K562 (cell line): ENCODE measurements around the gene TOR1B.

Experiments
- CHD1 ChIP-seq: fragments of 200-600 bp; sonication (generic); IDR thresholded peaks from one replicate; pipeline ENCODE4 v1.6.1; 2012; ENCODE audit warnings: mild to moderate bottlenecking, moderate library complexity, low read length, inconsistent platforms
- EP300 ChIP-seq: IDR thresholded peaks from 2 replicates; pipeline ENCODE4 v1.6.1; 2012; ENCODE audit warnings: low read length, improper control_type of control experiment
- GTF2F1 ChIP-seq: IDR thresholded peaks from 2 replicates; pipeline ENCODE4 v1.6.1; 2011; ENCODE audit warnings: low read depth, low read length, improper control_type of control experiment
- MIER1 ChIP-seq: fragments of 450-650 bp; IDR thresholded peaks from 2 replicates; pipeline ENCODE4 v1.6.1; 2016; ENCODE audit warnings: antibody characterized with exemption, mild to moderate bottlenecking, low read depth
- PHF20 ChIP-seq: fragments of 450-650 bp; IDR thresholded peaks from 2 replicates; pipeline ENCODE4 v1.6.1; 2018; ENCODE audit not compliant: partially characterized antibody
- POLR2A ChIP-seq: fragments of 450-650 bp; conservative IDR thresholded peaks from 2 replicates; pipeline ENCODE4 v1.6.1; 2016
- SMAD3 ChIP-seq: fragments of 450-650 bp; formaldehyde crosslinking; conservative IDR thresholded peaks from 2 replicates; pipeline ENCODE4 v1.4.0; 2020; ENCODE audit warnings: mild to moderate bottlenecking
- TF ChIP-seq, protein P1 (sequence below): sonication (generic); formaldehyde crosslinking; IDR thresholded peaks from 2 replicates; pipeline ENCODE4 v1.8.0; 2022; ENCODE audit warnings: mild to moderate bottlenecking, low read depth, missing genetic modification reagents
- TF ChIP-seq, protein P2 (sequence below): fragments of 450-650 bp; IDR thresholded peaks from 2 replicates; pipeline ENCODE4 v1.6.1; 2016; ENCODE audit warnings: antibody characterized with exemption
- TF ChIP-seq, protein P3 (sequence below), 3 experiments: IDR thresholded peaks in 2 of 3; conservative IDR thresholded peaks in 1 of 3; 2 replicates each; pipeline ENCODE4 v1.5.1; 2011 to 2012; ENCODE audit warnings: low read length in 3 of 3, mild to moderate bottlenecking in 3 of 3, control low read depth in 2 of 3, improper control_type of control experiment in 1 of 3, inconsistent platforms in 1 of 3, low read depth in 1 of 3, mixed read lengths in 1 of 3, moderate library complexity in 1 of 3; ENCODE audit not compliant: insufficient read depth in 2 of 3
- TF ChIP-seq, protein P4 (sequence below), 2 experiments: IDR thresholded peaks; 2 replicates each; pipeline ENCODE4 v1.6.1; 2012; ENCODE audit warnings: improper control_type of control experiment in 2 of 2, low read depth in 2 of 2, low read length in 2 of 2, borderline replicate concordance in 1 of 2

DNA sequence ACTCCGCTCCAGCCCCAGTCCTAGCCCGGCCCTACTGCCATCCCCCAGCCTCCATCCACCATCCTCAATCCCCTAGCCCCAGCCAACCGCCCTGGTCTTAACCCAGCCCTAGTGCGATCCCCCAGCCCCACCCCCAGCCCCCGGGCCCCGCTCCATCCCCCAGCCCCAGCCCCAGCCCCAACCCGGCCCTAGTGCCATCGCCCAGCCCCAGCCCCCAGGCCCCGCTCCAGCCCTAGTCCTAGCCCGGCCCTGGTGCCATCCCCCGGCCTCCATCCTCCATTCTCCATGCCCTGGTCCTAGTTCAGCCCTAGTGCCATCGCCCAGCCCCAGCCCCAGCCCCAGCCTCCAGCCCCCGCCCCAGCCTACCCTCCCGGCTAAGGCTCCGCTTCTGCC is 20.6 kb downstream of the TOR1B start:
- no peak for TF ChIP-seq MIER1
- TF ChIP-seq SMAD3 (CRISPR knock-in tag): no peak
- TF ChIP-seq, protein P1, sequence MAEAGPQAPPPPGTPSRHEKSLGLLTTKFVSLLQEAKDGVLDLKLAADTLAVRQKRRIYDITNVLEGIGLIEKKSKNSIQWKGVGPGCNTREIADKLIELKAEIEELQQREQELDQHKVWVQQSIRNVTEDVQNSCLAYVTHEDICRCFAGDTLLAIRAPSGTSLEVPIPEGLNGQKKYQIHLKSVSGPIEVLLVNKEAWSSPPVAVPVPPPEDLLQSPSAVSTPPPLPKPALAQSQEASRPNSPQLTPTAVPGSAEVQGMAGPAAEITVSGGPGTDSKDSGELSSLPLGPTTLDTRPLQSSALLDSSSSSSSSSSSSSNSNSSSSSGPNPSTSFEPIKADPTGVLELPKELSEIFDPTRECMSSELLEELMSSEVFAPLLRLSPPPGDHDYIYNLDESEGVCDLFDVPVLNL (CRISPR knock-in tag): no peak
- TF ChIP-seq POLR2A: no peak
- TF ChIP-seq, protein P2, sequence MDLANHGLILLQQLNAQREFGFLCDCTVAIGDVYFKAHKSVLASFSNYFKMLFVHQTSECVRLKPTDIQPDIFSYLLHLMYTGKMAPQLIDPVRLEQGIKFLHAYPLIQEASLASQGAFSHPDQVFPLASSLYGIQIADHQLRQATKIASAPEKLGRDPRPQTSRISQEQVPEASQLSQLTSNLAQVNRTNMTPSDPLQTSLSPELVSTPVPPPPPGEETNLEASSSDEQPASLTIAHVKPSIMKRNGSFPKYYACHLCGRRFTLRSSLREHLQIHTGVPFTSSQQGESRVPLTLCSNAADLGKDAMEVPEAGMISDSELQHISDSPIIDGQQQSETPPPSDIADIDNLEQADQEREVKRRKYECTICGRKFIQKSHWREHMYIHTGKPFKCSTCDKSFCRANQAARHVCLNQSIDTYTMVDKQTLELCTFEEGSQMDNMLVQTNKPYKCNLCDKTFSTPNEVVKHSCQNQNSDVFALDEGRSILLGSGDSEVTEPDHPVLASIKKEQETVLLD: no peak
- TF ChIP-seq, protein P3, sequence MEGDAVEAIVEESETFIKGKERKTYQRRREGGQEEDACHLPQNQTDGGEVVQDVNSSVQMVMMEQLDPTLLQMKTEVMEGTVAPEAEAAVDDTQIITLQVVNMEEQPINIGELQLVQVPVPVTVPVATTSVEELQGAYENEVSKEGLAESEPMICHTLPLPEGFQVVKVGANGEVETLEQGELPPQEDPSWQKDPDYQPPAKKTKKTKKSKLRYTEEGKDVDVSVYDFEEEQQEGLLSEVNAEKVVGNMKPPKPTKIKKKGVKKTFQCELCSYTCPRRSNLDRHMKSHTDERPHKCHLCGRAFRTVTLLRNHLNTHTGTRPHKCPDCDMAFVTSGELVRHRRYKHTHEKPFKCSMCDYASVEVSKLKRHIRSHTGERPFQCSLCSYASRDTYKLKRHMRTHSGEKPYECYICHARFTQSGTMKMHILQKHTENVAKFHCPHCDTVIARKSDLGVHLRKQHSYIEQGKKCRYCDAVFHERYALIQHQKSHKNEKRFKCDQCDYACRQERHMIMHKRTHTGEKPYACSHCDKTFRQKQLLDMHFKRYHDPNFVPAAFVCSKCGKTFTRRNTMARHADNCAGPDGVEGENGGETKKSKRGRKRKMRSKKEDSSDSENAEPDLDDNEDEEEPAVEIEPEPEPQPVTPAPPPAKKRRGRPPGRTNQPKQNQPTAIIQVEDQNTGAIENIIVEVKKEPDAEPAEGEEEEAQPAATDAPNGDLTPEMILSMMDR (IDR thresholded peaks at IDR 0.05 in 2 of 3, conservative IDR thresholded peaks at IDR 0.05 in 1 of 3; ENCODE audit: insufficient read depth in 2 of 3, low read depth in 1 of 3, low read length in 3 of 3): no peak
- TF ChIP-seq, protein P4, sequence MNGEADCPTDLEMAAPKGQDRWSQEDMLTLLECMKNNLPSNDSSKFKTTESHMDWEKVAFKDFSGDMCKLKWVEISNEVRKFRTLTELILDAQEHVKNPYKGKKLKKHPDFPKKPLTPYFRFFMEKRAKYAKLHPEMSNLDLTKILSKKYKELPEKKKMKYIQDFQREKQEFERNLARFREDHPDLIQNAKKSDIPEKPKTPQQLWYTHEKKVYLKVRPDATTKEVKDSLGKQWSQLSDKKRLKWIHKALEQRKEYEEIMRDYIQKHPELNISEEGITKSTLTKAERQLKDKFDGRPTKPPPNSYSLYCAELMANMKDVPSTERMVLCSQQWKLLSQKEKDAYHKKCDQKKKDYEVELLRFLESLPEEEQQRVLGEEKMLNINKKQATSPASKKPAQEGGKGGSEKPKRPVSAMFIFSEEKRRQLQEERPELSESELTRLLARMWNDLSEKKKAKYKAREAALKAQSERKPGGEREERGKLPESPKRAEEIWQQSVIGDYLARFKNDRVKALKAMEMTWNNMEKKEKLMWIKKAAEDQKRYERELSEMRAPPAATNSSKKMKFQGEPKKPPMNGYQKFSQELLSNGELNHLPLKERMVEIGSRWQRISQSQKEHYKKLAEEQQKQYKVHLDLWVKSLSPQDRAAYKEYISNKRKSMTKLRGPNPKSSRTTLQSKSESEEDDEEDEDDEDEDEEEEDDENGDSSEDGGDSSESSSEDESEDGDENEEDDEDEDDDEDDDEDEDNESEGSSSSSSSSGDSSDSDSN (IDR thresholded peaks at IDR 0.05; ENCODE audit: borderline replicate concordance in 1 of 2, low read depth in 2 of 2, low read length in 2 of 2): no peak
- no peak for TF ChIP-seq CHD1
- TF ChIP-seq GTF2F1: no peak
- TF ChIP-seq PHF20: no peak
- TF ChIP-seq EP300: no peak
